Measurements from ENCODE around the gene ARHGEF6.
A peak's percentile ranks its signal among the peaks of the same experiment; 100 is the strongest.
"Not testable (repeated sequence)": the region's sequence is repeated elsewhere in the genome, so short reads cannot be mapped to it uniquely, and the experiment has no call there.

ARHGEF6 gene, protein sequence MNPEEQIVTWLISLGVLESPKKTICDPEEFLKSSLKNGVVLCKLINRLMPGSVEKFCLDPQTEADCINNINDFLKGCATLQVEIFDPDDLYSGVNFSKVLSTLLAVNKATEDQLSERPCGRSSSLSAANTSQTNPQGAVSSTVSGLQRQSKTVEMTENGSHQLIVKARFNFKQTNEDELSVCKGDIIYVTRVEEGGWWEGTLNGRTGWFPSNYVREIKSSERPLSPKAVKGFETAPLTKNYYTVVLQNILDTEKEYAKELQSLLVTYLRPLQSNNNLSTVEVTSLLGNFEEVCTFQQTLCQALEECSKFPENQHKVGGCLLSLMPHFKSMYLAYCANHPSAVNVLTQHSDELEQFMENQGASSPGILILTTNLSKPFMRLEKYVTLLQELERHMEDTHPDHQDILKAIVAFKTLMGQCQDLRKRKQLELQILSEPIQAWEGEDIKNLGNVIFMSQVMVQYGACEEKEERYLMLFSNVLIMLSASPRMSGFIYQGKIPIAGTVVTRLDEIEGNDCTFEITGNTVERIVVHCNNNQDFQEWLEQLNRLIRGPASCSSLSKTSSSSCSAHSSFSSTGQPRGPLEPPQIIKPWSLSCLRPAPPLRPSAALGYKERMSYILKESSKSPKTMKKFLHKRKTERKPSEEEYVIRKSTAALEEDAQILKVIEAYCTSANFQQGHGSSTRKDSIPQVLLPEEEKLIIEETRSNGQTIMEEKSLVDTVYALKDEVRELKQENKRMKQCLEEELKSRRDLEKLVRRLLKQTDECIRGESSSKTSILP

DNA sequence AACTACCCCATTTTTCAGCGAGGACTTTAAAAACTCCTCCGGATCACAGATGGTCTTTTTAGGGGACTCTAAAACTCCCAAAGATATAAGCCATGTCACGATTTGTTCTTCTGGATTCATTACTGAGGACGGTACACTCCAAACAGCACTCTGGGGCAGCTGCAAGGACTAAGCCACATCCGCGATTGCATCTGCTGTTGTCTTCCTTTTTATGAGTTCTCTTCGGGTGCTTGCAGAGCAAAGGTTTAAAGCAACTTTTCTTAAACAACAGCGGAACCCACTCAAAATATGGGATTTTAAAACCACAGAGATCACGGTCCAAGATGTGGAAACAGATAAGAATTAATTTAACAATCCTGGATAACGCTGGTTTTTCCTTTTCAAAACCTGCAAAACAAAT, at the start of gene ARHGEF6:
TSS of gene ARHGEF6 (minus strand) at position 170 of the 400 bp plus-strand sequence. CDS start at position 120, 50 bp downstream.
- no peak for DNase-seq (ENCODE audit: low spot score)

DNA sequence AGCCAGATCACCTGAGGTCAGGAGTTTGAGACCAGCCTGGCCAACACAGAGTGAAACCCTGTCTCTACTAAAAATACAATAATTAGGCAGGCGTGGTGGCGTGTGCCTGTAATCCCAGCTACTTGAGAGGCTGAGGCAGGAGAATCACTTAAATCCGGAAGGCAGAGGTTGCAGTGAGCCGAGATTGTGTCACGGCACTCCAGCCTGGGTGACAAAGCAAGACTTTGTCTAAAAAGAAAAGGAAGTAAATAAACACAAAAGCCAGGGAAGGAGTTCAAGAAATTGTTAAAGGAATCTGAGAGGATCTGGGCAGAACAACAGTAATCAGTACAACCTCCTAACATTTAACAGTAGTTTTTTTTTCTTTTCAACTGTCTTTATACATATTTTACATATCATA, 48.7 kb upstream of the ARHGEF6 start:
- DNase-seq (ENCODE audit: low spot score): no peak

DNA sequence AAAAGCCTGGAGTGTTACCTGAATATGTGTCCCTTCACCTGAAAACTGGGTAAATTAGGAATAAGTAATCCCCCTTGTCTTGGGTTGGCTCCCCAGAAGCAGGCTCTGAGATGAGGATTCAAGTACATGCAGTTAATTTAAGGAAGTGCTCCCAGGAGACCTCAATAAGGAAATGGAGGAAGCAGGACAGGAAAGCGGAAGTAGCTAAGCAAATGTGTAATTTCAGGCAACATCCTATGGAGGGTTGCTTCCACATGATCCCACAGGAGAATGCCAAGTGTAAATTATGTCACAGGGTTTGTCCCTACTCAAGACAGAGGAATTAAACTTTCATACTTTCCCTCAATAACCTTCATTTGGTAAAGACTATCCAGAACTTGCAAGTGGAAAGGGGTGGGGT, 48.1 kb upstream of the ARHGEF6 start:
- DNase-seq (ENCODE audit: low spot score): no peak

DNA sequence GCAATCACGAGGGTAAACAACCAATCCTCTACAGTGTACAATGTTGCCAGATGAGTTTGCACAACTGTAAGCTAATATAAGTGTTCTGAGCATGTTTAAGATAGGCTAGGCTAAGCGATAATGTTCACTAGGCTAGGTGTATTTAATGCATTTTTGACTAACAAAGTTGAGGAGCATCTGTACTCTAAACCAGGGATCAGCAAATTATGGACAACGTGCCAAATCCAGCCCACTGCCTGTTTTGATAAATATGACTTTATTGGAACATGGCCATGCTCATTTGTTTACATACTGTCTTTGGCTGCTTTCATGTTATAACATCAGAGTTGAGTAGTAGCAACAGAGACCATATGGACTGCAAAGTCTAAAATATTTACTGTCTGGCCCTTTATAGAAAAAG, 46.3 kb upstream of the ARHGEF6 start:
- DNase-seq (ENCODE audit: low spot score): no peak

DNA sequence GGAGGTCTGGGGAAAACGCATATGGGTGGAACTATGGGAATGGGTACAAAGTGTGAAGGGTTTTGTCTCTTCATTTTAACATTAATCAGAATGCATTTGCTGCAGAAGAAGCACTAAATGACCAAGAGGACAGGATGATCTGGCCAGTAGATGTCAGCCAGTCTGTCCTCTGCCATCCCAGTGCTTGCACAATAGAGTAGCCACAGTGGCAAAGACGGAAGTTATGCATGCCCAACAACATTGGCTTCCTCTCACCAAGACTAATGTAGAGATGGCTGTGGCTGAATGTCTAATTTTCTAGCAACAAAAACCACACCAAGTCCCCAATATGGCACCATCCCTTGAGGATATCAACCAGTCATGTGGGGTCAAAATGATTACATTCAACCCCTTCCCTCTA, 45.0 kb upstream of the ARHGEF6 start:
- no peak for DNase-seq (ENCODE audit: low spot score)

- DNase-seq (ENCODE audit: low spot score): no peak
Measured at GRCh38 chrX:136823175-136823574, 42.4 kb upstream of the ARHGEF6 start.

- DNase-seq (ENCODE audit: low spot score): no peak
Measured at GRCh38 chrX:136822337-136823095, 41.8 kb upstream of the ARHGEF6 start.

DNA sequence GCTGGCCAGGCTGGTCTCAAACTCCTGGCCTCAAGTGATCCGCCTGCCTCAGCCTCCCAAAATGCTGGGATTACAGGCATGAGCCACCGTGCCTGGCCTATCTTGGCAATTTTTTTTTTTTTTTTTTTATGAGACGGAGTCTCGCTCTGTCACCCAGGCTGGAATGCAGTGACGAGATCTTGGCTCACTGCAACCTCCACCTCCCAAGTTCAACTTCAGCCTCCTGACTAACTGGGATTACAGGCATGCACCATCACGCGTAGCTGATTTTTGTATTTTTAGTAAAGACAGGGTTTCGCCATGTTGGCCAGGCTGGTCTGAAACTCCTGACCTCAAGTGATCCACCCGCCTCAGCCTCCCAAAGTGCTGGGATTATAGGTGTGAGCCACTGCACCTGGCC, 39.0 kb upstream of the ARHGEF6 start:
- DNase-seq (ENCODE audit: low spot score): not testable (repeated sequence)

DNA sequence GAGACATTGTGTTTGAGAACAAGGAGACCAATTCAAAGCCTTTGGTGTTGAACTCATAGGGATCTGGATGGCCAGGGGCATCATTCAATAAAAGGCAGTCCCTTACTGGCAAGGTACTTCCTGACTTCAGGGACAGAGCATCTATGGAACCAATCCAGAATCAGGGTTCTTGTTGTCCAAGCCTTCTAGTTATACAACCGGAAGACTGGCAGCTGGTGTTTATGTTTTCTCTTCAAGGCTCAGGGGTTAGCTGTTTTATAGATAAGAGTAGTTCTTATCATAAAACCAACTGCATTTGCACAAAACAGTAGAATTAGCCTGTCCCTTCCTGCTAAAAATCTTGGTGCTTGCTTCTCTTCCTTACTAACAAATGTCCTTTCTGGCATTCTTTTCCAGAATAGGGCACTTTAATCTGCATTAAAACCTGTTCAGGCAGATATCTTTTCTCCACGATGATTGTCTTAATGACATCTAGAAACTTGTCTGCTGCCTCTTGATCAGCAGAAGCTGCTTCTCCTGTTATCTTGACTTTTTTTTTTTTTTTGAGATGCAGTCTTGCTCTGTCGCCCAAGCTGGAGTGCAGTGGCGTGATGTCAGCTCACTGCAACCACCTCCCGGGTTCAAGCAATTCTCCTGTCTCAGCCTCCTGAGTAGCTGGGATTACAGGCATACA, 38.4 kb upstream of the ARHGEF6 start:
- no peak for DNase-seq (ENCODE audit: low spot score)

DNA sequence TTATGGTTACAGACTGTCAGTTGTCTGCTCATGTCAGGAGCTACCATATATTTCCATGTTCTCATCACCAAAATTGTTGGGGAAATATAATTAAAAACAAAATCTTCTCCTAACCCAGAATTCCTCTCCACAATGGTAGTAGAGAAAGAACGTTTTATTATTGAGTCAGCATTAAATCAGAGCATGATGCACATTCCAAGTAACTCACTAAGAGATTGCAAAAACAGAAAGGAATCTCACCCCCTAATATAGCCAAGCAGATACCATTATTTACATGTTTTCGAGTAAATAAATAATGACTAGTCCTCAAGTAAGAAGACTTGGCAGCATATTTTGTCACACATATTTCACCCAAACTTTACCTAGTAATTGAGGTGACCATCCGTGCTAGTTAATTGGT, 36.2 kb upstream of the ARHGEF6 start:
- no peak for DNase-seq (ENCODE audit: low spot score)

GRCh38 chrX:136814847-136815750, 34.4 kb upstream of the ARHGEF6 start:
- DNase-seq (ENCODE audit: low spot score): peak; percentile 35

DNA sequence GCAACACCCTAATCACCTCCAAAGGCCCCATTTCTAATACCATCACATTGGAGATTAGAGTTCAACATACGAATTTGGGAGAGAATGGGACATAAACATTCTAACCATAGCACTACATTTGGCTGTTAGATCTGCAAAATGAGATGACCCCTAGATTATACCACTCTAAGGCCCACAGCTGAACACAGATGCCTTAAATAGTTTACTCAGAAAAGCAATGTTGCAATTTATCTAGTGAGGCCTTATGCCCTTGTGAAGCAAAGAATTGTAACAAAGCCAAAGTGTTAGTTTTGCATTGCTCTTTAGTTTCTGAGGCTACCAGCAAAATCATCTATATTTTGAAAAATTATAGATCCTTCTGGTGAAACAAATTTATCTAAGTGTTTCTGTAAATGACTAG, 31.6 kb upstream of the ARHGEF6 start:
- DNase-seq (ENCODE audit: low spot score): no peak

DNA sequence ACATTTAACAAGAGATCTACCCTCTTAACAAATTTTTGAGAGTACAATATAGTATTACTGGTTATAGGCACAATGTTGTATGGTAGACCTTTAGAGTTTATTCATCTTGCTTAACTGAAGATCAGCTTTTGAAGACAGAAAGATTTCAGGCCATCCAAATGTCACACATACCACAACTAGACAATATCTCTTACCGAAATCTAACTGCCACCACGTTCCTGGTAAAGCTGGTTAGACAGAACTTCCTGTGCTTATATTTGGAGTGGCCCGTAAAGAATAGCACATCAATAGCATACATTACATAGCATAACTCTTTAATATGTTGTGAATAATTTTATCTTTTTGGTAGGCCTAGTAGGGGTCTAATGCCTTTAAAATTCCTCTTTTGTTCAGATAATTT, 29.8 kb upstream of the ARHGEF6 start:
- DNase-seq (ENCODE audit: low spot score): no peak

- DNase-seq (ENCODE audit: low spot score): no peak
Measured at GRCh38 chrX:136806891-136807410, 26.2 kb upstream of the ARHGEF6 start.

DNA sequence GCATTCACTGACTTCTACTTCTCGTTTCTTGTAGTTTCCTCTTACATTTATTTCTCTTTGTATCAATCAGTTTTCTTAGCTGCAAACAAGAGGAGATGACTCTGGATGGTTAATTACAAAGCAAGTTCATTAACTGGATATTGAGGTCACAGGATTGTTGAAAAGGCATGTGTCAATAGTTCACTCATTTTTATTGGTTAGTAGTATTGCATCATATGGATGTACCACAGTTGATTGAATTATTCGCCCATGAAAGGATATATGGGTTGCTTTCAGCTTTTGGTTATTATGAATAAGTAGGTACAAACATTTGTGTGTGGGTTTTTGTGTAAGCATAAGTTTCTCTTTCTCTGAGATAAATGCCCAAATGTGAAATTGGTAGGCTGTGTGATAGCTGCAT, 21.8 kb upstream of the ARHGEF6 start:
- DNase-seq (ENCODE audit: low spot score): no peak

- no peak for DNase-seq (ENCODE audit: low spot score)
Measured at GRCh38 chrX:136797787-136798186, 17.1 kb upstream of the ARHGEF6 start.

GRCh38 chrX:136795132-136795531, 14.4 kb upstream of the ARHGEF6 start:
- not testable (repeated sequence) for DNase-seq (ENCODE audit: low spot score)

- not testable (repeated sequence) for DNase-seq (ENCODE audit: low spot score)
Measured at GRCh38 chrX:136794660-136795059, 13.9 kb upstream of the ARHGEF6 start.

DNA sequence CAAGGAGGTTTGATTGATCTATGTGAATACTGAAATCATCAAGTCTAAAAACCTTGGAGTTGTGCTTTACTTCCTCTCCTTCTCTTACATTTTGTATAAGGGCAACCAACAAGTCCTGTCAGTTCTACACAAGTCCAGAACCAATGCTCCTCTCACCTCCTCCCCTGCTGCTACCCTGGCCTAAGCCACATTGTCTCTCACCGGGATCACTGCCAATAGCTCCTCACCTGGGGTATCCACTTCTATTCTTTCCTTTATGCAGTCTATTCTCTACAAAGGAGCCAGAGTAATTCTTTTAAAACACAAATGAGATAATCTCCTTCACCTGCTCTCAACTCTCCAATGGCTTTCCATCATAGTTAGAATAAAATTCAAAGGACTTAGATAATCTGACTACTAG, 13.3 kb upstream of the ARHGEF6 start:
- no peak for DNase-seq (ENCODE audit: low spot score)

- DNase-seq (ENCODE audit: low spot score): no peak
Measured at GRCh38 chrX:136789856-136790255, 9.1 kb upstream of the ARHGEF6 start.

- no peak for DNase-seq (ENCODE audit: low spot score)
Measured at GRCh38 chrX:136784231-136784630, 3.5 kb upstream of the ARHGEF6 start.
